GM12892 (cell line): ENCODE measurements around the gene FBXL12.
"Not testable (repeated sequence)": the region's sequence is repeated elsewhere in the genome, so short reads cannot be mapped to it uniquely, and the experiment has no call there.

Experiments
- POLR2A ChIP-seq: IDR thresholded peaks from 2 replicates; pipeline ENCODE4 v1.6.1; 2011; ENCODE audit warnings: low read depth, low read length, control low read depth
- POLR2AphosphoS5 ChIP-seq: IDR thresholded peaks from 2 replicates; pipeline ENCODE4 v1.6.1; 2011; ENCODE audit warnings: low read depth, low read length, control low read depth

- TF ChIP-seq POLR2AphosphoS5, POLR2A: not testable (repeated sequence)
These were observed 24.9 kb upstream of the FBXL12 start for GRCh38 chr19:9843626-9844273.
